Camera-type eye (tissue), 1 donor: ENCODE results near the gene FKBP4. TPM values are rescaled to one million over a fixed set of nuclear protein-coding genes. Genes with fewer than 3 reads are reported as not detected.

Experiments used
- total RNA-seq: library from RNA; depleted of rRNA; stranded (reverse); fragments of >200 nt; gene quantifications from one replicate; pipeline ENCODE4 v1.2.3, GENCODE V29; 2014

Gene FKBP4
- 64.4 TPM for total RNA-seq

GRCh38 chr12:2794736-2795289 is at the start of gene FKBP4:
FKBP4 (plus strand) TSS chr12:2794970; CDS start chr12:2795140, 170 bp downstream.

DNA sequence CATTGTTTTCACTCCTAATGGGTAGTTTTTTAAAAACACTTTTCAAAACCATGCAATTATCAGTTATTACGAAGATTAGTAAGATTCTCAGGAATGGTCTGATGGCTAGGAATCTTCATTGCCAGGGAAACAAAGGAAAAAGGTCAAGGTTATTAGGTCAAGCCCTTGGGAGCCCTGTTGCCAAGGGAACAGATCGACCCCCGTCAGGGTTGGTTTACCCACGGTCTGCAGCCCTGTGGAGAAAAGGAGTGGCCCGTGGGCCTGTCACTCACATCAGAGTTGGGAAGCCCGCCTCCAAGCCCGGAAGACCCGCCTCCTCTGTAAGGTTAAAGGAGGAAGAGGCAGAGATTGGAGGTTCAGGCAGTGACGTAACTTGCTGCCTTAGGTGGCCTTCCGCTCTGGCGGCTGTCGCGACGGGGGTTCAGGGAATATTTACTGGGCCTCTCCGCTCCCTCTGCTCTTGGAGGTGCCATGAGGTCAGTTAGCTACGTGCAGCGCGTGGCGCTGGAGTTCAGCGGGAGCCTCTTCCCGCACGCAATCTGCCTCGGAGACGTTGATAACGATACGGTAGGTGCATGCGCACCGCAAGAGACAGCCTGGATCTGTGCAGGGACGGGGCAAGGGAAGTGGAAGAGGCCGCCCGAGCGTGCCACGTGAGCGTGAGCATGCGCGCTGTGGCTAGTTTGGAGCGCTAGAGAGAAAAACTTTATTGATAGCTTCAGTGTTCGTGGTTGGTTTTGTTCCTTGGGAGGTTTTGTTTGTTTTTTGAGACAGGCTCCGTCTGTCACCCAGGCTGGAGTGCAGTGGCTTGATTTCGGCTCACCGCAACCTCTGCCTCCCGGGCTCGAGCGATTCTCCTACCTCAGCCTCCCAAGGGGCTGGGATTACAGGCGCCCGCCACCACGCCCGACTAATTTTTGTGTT is 17.8 kb downstream of the FKBP4 start, which contains the start of gene ITFG2:
Gene ITFG2 (plus strand): TSS at position 379 of the 924 bp plus-strand sequence. CDS start 93 bp downstream, at position 472.

DNA sequence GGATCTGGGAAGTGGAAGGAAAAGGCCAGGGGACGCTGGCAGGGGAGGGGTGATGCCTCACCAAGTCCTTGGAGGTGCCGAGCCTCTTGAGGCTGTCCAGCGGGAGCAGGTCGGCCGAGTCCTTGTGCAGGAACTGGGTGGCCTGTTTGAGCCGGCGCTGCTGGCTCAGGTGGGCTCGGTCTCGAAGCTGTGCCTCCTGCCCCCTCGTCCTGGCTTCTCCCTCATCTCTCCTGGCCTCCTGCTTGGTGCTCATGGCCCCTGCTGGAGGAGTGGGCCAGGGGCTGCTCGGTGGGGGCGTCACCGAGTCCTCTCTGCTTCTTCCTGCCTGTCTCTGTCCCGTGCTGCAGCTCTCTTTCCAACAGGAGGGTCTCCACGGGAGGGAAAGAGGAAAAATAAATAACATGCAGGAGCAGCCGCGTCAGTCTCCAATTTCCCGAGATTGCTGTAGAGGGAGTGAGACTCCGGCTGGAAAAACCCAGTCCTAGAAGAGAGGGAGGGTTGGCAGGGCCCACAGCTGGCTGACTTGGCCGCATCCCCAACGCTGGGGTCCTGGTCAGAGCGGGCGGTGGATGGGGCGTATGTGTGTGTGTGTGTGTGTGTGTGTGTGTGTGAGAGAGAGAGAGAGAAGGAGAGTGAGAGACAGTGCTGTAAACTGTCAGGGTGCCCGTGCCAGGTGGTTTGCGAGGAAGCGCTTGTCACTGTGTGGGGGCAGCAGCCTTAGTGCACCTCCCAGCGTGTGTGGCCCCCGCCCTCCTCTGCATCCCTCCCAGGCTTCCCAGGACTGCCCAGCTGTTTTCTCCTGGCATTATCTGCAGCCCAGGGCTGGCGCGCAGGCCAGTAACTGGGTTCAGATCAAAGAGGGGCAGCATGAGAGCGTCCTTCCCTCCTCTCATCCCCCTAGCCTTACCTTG is 40.1 kb downstream of the FKBP4 start, which contains the start of gene NRIP2:
Gene NRIP2 (minus strand): TSS at position 455 of the 911 bp plus-strand sequence. CDS start 52 bp downstream, at position 403.

Other genes starting within 250 kb of the FKBP4 start
- 35.6 TPM for gene ITFG2, start 17.7 kb downstream of the FKBP4 start, total RNA-seq
- gene NRIP2, start 40.1 kb downstream of the FKBP4 start, total RNA-seq, result 3.7 TPM
- not detected for gene TEX52, start 62.1 kb downstream of the FKBP4 start, total RNA-seq
- 3.8 TPM for gene FOXM1, start 82.2 kb downstream of the FKBP4 start, total RNA-seq
- gene RHNO1, start 82.3 kb downstream of the FKBP4 start, total RNA-seq, result 27.0 TPM
- 22.8 TPM for gene TULP3, start 95.9 kb downstream of the FKBP4 start, total RNA-seq
- 3.2 TPM for gene TEAD4, start 164.4 kb downstream of the FKBP4 start, total RNA-seq